Fibroblast of skin of right quadriceps (primary cell): Measurements from ENCODE around the gene NOS3.

Experiments used
- DNase-seq: peaks from one replicate; pipeline ENCODE4 v3.0.0-alpha.2; 2013

The NOS3 gene

DNA sequence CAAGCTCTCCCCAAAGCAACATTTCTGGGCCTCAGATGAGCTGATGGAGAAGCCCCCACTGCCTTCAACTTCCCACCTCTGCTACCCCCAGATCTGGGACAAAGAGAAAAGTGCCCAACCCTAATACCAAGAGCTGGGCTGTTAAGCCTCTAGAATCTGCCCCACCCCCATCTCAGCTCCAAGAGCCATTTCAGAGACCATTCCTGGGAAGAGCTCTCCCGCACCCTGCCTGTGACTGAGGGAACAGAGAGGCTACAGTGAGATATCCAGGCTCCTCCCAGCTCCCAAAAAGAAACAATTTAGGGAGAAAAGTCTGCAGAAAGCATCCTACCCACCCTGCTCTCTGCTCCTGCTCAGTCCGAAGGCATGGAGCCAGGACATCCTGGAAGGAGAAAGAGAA lies 10.2 kb upstream of the NOS3 start:
- DNase-seq = no peak

DNA sequence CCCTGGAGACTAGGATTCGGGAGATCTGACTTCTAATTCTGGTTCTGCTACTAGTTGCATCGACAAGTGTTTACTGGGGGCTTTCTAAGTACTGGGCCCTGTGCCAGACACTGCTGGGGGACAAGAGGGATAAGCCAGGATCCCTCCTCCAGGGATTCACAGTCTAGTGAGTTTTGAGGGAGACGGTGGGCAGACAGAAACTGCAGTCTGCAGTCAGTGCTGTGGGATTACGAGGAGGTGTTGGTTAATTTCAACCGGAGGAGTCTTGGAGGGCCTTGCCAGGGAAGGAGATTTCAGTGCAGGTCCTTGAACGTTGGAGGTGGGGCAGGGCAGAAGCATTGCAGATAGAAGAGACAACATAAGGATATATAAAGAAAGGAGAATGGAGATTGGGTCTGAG lies 9.2 kb upstream of the NOS3 start:
- no peak for DNase-seq

DNA sequence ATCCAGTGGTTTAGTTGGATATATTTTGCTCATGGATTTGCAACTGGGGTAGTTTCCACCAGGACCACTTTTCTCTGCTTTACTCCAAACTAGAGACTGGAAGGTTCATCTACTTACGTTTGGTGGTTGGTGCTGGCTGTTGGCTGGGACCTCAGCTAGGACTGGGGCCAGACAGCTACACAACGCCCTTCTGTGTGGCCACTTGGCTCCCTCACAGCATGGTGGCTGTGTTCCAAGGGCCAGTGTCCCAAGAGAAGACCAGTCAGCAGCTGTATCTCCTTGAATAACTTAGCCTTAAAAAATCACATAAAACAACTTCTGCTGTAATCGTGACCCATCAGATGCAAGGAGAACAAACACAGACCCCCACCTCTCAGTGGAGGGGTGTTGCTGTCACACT lies 8.5 kb upstream of the NOS3 start:
- DNase-seq = no peak

DNA sequence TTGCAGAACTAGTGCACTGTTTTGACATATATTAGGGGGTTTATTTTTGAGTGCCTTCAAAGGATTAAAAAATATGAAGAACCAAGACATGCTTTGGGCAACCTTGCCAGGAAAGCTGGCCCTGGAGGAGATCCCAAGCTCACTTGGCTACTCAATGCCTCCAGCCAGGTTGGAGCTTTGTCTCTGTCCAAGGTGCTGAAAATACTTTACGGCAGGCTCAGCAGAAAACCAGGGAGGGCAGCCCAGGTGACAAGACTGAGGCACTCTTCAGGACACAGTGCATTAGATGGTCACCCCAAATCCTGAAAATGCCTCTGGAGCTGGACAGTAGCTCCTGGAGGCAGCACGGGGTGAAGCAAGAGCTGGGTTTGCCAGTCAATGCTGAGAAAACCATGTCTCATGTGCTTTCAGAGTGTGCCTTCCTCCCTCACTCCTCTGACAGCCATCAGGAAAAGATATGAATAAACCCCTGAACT lies 6.9 kb upstream of the NOS3 start:
- DNase-seq = peak; percentile 23

DNA sequence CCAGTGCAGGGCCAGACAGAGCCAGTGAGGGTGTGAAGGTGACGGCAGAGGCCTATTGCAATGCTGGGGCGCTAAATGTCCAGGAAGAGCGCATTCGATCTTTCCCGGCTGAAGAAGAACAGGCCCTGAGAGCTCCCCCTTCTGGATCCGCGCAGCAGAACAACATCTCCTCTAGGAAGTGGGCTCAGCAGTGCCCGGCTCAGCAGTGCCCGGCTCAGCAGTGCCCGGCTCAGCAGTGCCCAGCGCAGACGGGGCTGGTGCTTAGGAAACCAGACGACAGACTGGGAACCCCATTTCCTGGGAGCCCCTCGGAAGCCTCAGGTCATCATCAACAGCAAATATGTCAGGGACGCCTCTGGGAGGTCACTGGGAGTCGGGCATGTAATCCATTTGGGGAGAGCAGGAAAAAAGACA lies 4.7 kb upstream of the NOS3 start:
- DNase-seq = peak; percentile 26

DNA sequence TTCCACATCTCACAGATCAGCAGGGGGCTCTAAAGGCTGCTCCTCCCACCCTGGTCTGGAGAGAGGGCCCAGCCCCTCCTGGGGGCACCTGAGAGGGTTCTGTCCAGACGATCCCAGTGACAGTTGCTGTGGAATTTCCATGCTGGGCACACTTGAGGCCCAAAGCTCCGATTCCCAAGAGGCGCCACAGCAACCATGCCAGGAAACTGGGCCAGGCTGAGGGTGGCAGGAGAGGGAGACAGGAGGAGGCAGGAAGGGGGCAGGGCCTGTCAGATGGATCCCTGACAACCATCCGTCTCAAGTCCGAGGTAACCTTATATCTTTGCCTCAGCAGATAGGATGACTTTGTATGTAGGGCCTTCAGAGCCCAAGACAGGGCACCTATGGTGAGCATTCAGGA lies 4.3 kb upstream of the NOS3 start:
- no peak for DNase-seq

GRCh38 chr7:150988230-150989226 lies 2.3 kb upstream of the NOS3 start:
- DNase-seq = peak; percentile 40

DNA sequence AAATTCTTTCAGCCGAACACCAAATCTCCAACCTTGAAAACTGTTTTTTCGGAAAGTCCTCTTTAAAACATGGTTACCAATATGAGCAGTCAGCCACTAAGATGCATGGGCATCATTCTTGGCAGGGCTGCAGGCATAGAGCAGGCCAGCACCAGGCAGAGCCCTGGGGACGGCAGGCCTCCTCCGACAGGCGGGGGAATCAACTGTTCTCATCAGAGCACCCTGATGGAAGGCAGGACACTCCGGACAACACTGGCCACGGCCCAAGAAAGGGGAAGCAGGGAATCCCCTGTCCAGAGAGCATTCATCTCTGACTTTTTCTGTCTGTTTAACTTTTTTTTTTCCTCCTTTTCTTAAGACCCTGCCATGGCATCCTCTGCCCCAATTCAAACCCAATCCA lies 1.4 kb upstream of the NOS3 start:
- no peak for DNase-seq

GRCh38 chr7:150992051-150992640 lies 1.3 kb downstream of the NOS3 start:
- DNase-seq = no peak

DNA sequence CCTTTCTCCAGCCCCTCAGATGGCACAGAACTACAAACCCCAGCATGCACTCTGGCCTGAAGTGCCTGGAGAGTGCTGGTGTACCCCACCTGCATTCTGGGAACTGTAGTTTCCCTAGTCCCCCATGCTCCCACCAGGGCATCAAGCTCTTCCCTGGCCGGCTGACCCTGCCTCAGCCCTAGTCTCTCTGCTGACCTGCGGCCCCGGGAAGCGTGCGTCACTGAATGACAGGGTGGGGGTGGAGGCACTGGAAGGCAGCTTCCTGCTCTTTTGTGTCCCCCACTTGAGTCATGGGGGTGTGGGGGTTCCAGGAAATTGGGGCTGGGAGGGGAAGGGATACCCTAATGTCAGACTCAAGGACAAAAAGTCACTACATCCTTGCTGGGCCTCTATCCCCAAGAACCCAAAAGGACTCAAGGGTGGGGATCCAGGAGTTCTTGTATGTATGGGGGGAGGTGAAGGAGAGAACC lies 2.1 kb downstream of the NOS3 start:
- no peak for DNase-seq

DNA sequence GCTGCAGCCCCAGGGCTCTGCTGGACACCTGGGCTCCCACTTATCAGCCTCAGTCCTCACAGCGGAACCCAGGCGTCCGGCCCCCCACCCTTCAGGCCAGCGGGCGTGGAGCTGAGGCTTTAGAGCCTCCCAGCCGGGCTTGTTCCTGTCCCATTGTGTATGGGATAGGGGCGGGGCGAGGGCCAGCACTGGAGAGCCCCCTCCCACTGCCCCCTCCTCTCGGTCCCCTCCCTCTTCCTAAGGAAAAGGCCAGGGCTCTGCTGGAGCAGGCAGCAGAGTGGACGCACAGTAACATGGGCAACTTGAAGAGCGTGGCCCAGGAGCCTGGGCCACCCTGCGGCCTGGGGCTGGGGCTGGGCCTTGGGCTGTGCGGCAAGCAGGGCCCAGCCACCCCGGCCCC lies 2.7 kb downstream of the NOS3 start:
- no peak for DNase-seq

- DNase-seq = no peak
Measured at GRCh38 chr7:150994141-150994837, 3.5 kb downstream of the NOS3 start.

DNA sequence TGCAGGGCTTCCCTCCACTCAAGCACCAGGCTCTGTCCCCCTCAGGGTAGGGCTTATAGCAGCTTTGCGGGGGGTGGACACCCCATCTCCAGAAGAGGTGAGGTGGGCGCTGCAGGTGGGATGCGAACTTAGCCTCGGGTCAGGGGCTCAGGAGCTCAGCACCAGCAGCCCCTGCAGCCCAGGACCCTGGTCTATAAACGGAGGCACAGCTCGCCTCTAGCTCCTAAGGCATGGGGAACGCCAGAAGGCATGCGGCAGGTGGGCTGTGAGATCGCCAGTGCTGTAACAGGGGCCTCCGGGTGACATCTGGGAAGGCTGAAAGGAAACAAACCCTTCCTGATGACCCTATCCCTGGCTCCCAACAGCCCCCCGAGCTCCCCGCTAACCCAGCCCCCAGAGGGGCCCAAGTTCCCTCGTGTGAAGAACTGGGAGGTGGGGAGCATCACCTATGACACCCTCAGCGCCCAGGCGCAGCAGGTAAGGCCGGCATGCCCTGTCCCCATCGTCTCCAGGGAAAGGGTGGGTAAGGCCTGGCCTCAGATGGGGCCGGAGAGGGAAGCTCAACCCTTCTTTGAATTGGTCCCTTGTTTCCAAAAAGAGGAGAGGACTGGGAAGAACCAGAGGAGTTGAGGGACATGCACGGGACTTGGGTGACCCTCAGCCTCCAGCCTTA lies 4.2 kb downstream of the NOS3 start:
- DNase-seq = no peak

- no peak for DNase-seq
Measured at GRCh38 chr7:150996376-150997074, 5.7 kb downstream of the NOS3 start.

- DNase-seq = no peak
Measured at GRCh38 chr7:150997075-150997511, 6.3 kb downstream of the NOS3 start.

DNA sequence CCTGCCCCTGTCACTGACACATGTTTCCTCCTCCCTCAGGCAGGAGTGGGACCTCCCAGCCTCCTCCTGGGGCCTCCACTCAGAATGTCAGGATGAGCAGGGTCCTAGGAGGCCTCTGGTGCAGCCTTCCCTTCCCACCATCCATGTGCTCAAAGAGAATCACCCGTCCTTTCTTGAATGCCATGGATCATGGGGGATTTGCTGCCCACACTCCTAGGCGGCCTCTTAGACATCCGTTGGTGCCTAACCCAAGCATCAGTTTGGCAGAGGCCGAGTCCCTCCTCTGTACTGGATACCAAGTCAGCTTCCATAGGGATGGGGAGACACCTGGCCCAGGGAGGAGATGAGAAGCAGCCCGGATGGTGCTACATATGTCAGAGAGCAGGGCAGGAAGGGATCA lies 7.0 kb downstream of the NOS3 start:
- no peak for DNase-seq

- DNase-seq = no peak
Measured at GRCh38 chr7:150998341-150998740, 7.5 kb downstream of the NOS3 start.

DNA sequence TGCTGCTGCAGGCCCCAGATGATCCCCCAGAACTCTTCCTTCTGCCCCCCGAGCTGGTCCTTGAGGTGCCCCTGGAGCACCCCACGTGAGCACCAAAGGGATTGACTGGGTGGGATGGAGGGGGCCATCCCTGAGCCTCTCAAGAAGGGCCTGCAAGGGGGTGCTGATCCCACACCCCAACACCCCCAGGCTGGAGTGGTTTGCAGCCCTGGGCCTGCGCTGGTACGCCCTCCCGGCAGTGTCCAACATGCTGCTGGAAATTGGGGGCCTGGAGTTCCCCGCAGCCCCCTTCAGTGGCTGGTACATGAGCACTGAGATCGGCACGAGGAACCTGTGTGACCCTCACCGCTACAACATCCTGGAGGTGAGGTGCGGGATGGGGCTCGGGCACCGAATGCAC lies 8.2 kb downstream of the NOS3 start:
- DNase-seq = no peak

DNA sequence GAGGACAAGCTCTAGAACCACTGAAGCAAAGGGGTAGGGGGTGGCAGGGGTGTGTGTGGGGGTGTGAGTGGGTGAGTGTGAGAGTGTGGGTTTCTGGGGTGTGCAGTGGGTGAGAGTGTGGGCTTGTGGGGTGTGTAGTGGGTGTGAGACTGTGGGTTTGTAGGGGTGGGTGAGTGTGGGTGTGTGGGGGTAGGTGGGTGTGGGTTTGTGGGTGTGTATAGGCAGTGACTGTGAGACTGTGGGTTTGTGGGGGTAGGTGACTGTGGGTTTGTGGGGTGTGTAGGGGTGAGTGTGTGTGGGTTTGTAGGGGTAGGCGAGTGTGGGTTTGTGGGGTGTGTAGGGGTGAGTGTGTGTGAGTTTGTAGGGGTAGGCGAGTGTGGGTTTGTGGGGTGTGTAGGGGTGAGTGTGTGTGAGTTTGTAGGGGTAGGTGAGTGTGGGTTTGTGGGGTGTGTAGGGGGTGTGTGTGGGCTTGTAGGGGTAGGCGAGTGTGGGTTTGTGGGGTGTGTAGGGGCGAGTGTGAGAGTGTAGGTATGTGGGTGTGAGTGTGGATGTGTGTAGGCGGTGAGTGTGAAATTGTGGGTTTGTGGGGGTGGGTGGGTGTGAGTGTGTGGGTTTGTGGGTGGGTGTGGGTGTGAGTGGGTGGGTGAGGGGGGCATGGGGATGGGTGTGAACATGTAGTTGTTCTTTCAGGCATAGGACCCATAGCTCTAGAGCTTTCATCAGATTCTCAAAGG lies 8.8 kb downstream of the NOS3 start:
- no peak for DNase-seq

DNA sequence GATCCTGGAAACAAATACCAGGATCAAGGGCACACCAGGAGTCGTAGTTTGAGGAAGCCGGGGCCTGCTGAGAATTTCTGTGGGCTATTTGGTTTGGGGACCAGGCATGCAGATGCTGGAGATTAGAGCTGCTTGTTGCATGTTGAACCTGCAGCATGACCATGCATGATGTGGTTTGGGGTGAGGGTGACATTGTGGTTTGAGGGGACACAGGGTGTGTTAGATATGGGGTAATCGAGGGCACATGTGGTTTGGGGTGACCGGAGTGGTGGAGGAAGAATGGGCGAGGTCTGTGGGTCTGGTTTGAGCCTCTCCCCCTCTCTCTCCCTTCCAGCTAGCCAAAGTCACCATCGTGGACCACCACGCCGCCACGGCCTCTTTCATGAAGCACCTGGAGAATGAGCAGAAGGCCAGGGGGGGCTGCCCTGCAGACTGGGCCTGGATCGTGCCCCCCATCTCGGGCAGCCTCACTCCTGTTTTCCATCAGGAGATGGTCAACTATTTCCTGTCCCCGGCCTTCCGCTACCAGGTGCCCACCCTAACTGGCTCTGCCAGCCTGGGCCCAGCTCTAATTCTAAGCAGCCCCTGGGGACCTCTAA lies 10.2 kb downstream of the NOS3 start:
- DNase-seq = no peak

GRCh38 chr7:151001546-151001945 lies 10.7 kb downstream of the NOS3 start:
- DNase-seq = no peak
